ENCODE results near the gene ANKRD24. TPM values are rescaled to one million over a fixed set of nuclear protein-coding genes. Genes with fewer than 3 reads are reported as not detected.
A peak's percentile ranks its signal among the peaks of the same experiment; 100 is the strongest.
"Not testable (repeated sequence)": the region's sequence is repeated elsewhere in the genome, so short reads cannot be mapped to it uniquely, and the experiment has no call there.

The ANKRD24 gene
- total RNA-seq, 1 experiment from 2014 or later, result 0.26 TPM

DNA sequence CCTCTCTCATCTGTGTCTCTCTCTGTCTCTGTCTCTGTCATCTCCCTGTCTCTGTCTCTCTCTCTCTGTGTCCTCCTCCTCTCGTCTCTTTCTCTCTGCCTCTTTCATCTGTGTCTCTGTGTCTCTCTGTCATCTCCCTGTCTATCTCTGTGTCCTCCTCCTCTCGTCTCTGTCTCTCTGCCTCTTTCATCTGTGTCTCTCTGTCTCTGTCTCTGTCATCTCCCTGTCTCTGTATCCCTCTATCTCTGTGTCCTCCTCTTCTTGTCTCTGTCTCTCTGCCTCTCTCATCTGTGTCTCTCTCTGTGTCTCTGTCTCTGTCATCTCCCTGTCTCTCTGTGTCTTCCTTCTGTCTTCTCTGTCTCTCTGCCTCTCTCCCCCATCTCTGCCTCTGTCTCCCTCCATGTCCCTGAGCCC, 46.3 kb downstream of the ANKRD24 start:
- DNase-seq (ENCODE audit: low read depth, low spot score) (no peak), ATAC-seq (no peak)
- in situ Hi-C loops (cut with HindIII; ENCODE audit: low pct_unique_long_range_greater_than_20kb, low sequenced_read_pairs) (no loop called here), intact Hi-C loops (cut with micrococcal nuclease; ENCODE audit: unreplicated experiment) (no loop called here)
- no peaks in the 10 kb centered on the region; the same call in 1 of the 2 replicates for H3K4me1 ChIP-seq (ENCODE audit: control insufficient read depth, insufficient read depth, low read length)
- ChIA-PET POLR2A (no interaction called here), CTCF (no interaction called here)
- no peaks in the 10 kb centered on the region for H3K9me3 ChIP-seq (ENCODE audit: control insufficient read depth, insufficient read depth, low read depth, low read length)
- no peaks in the 10 kb centered on the region; the same call in 1 of the 2 replicates for H3K27me3 ChIP-seq (ENCODE audit: control insufficient read depth, insufficient read depth, low read length)
- H3K27ac ChIP-seq (ENCODE audit: low read length), result no peak overlapping the region
- TF ChIP-seq TCF7L2 (IDR thresholded peaks at IDR 0.05; ENCODE audit: low read depth, low read length), result no peak
- no peak for TF ChIP-seq POLR2AphosphoS5 (IDR thresholded peaks at IDR 0.05; ENCODE audit: low read depth, low read length)
- TF ChIP-seq, protein P1, sequence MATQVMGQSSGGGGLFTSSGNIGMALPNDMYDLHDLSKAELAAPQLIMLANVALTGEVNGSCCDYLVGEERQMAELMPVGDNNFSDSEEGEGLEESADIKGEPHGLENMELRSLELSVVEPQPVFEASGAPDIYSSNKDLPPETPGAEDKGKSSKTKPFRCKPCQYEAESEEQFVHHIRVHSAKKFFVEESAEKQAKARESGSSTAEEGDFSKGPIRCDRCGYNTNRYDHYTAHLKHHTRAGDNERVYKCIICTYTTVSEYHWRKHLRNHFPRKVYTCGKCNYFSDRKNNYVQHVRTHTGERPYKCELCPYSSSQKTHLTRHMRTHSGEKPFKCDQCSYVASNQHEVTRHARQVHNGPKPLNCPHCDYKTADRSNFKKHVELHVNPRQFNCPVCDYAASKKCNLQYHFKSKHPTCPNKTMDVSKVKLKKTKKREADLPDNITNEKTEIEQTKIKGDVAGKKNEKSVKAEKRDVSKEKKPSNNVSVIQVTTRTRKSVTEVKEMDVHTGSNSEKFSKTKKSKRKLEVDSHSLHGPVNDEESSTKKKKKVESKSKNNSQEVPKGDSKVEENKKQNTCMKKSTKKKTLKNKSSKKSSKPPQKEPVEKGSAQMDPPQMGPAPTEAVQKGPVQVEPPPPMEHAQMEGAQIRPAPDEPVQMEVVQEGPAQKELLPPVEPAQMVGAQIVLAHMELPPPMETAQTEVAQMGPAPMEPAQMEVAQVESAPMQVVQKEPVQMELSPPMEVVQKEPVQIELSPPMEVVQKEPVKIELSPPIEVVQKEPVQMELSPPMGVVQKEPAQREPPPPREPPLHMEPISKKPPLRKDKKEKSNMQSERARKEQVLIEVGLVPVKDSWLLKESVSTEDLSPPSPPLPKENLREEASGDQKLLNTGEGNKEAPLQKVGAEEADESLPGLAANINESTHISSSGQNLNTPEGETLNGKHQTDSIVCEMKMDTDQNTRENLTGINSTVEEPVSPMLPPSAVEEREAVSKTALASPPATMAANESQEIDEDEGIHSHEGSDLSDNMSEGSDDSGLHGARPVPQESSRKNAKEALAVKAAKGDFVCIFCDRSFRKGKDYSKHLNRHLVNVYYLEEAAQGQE (IDR thresholded peaks at IDR 0.05; ENCODE audit: insufficient read depth in 1 of 2, low read depth in 2 of 2, low read length in 1 of 2), result no peak
- no peak for TF ChIP-seq SIN3A (IDR thresholded peaks at IDR 0.05; ENCODE audit: borderline replicate concordance, insufficient read depth, low read depth, low read length)
- TF ChIP-seq, protein P2, sequence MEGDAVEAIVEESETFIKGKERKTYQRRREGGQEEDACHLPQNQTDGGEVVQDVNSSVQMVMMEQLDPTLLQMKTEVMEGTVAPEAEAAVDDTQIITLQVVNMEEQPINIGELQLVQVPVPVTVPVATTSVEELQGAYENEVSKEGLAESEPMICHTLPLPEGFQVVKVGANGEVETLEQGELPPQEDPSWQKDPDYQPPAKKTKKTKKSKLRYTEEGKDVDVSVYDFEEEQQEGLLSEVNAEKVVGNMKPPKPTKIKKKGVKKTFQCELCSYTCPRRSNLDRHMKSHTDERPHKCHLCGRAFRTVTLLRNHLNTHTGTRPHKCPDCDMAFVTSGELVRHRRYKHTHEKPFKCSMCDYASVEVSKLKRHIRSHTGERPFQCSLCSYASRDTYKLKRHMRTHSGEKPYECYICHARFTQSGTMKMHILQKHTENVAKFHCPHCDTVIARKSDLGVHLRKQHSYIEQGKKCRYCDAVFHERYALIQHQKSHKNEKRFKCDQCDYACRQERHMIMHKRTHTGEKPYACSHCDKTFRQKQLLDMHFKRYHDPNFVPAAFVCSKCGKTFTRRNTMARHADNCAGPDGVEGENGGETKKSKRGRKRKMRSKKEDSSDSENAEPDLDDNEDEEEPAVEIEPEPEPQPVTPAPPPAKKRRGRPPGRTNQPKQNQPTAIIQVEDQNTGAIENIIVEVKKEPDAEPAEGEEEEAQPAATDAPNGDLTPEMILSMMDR (IDR thresholded peaks at IDR 0.05), result no peak
- H3K36me3 ChIP-seq (ENCODE audit: control insufficient read depth, insufficient read depth, low read length), result no peaks in the 10 kb centered on the region
- H3K4me3 ChIP-seq (ENCODE audit: low read depth in 2 of 2, low read length in 2 of 2), result peak overlapping the region in 1 of 2 experiments; percentile 20; a peak in 1 of 4 replicates
- no TSS peak for BruUV-seq (replicated peaks)

DNA sequence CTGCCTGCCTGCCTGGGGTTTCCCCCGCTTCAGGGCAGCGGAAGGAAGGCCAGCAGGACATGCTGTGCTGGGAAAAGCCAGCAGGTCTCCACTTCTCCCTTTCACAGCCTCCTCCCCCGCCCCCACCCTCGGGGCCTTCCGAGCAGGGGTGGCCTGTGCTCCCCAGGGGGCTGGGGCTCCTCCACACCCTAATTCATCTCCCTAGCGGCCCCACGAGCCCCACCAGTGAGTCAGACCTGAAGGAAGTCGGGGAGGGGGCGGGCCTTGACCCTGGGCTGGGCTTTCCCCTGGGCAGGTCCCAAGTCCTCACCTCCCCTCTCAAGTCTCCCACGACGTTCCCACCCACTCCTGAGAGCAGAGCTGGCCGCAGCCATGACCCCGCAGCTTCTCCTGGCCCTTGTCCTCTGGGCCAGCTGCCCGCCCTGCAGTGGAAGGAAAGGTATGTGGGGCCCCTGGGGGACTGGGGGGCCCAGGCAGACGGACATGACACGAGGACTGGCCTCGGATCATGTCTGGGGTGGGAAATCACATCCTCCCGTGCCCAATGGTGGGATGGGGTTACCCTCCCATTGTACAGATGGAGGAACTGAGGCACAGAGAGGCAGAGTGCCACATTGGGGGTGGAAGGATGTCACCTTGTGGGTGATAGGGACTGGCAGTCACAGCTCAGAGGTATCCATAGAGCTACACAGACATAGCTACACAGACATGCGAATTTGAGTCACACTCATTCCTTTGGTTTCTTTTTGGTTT, 46.9 kb downstream of the ANKRD24 start, which contains the start of gene EBI3:
Gene EBI3 (plus strand): TSS at position 345 of the 753 bp plus-strand sequence. CDS start 28 bp downstream, at position 373.
- no peaks in the 10 kb centered on the region for H3K9me3 ChIP-seq (ENCODE audit: control insufficient read depth, insufficient read depth, low read depth, low read length)
- CTCF ChIA-PET, result no interaction called here
- intact Hi-C loops (cut with micrococcal nuclease; ENCODE audit: unreplicated experiment) (no loop called here), in situ Hi-C loops (cut with HindIII; ENCODE audit: low pct_unique_long_range_greater_than_20kb, low sequenced_read_pairs) (no loop called here)
- BruUV-seq (replicated peaks), result no TSS peak
- H3K27me3 ChIP-seq (ENCODE audit: control insufficient read depth, insufficient read depth, low read length), result no peaks in the 10 kb centered on the region; the same call in 1 of the 2 replicates
- peak within 1 kb of the TSS in 1 of 2 experiments; percentile 20; a peak in 1 of 4 replicates for H3K4me3 ChIP-seq (ENCODE audit: low read depth in 2 of 2, low read length in 2 of 2)
- peak; percentile 75 for ATAC-seq
- POLR2A ChIA-PET, result no interaction called here
- 0 out of 2 replicates have a peak within 1 kb of the TSS, but pooled peaks have one; percentile 12 for H3K27ac ChIP-seq (ENCODE audit: low read length)
- no peak for DNase-seq (ENCODE audit: low read depth, low spot score)
- TF ChIP-seq POLR2AphosphoS5 (IDR thresholded peaks at IDR 0.05; ENCODE audit: low read depth, low read length) (no peak), TCF7L2 (IDR thresholded peaks at IDR 0.05; ENCODE audit: low read depth, low read length) (no peak), SIN3A (IDR thresholded peaks at IDR 0.05; ENCODE audit: borderline replicate concordance, insufficient read depth, low read depth, low read length) (no peak)
- TF ChIP-seq, protein P1 (IDR thresholded peaks at IDR 0.05; ENCODE audit: insufficient read depth in 1 of 2, low read depth in 2 of 2, low read length in 1 of 2), result no peak
- TF ChIP-seq, protein P2 (IDR thresholded peaks at IDR 0.05), result no peak
- no peaks in the 10 kb centered on the region for H3K36me3 ChIP-seq (ENCODE audit: control insufficient read depth, insufficient read depth, low read length)
- no peaks in the 10 kb centered on the region; the same call in 1 of the 2 replicates for H3K4me1 ChIP-seq (ENCODE audit: control insufficient read depth, insufficient read depth, low read length)

DNA sequence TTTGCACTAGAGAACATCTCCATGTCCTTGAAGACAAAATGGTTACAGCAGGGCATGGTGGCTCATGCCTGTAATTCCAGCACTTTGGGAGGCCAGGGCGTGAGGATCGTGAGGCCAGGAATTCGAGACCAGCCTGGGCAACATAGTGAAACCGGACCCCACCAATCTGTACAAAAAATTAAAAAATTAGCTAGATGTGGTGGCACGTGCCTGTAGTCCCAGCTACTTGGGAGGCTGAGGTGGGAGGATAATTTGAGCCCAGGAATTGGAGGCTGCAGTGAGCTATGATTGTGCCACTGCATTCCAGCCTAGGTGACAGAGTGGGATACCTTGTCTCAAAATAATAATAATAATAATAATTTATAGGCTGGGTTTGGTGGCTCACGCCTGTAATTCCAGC, 47.7 kb downstream of the ANKRD24 start:
- in situ Hi-C loops (cut with HindIII; ENCODE audit: low pct_unique_long_range_greater_than_20kb, low sequenced_read_pairs); CTCF ChIA-PET; H3K27me3 ChIP-seq (ENCODE audit: control insufficient read depth, insufficient read depth, low read length); H3K9me3 ChIP-seq (ENCODE audit: control insufficient read depth, insufficient read depth, low read depth, low read length); H3K27ac ChIP-seq (ENCODE audit: low read length); ATAC-seq; BruUV-seq (replicated peaks); intact Hi-C loops (cut with micrococcal nuclease; ENCODE audit: unreplicated experiment); DNase-seq (ENCODE audit: low read depth, low spot score); H3K4me3 ChIP-seq (ENCODE audit: low read depth in 2 of 2, low read length in 2 of 2); H3K36me3 ChIP-seq (ENCODE audit: control insufficient read depth, insufficient read depth, low read length); POLR2A ChIA-PET; H3K4me1 ChIP-seq (ENCODE audit: control insufficient read depth, insufficient read depth, low read length): not testable (repeated sequence)
